ENCODE results near the gene KCNQ1OT1.

The KCNQ1OT1 gene

DNA sequence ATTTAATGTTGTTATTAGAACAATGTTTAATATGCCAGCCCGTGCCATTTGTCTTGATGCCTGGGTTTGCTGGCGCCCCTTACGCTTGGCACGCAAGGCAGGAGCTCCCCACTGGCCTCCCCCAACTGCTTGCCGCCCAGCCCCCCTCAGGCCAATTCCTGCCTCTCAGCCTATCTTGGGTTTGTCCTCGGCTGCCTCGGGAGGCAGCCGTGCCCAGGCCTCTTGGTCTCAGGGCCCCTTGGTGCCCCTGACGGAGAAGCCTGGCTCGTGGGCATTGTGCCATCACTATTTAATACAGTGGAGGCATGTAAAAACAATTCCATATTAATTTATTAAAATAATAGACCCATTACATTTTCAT lies 119.8 kb downstream of the KCNQ1OT1 start:
- no peak for DNase-seq

- DNase-seq = no peak
Measured at GRCh38 chr11:2579315-2580060, 120.3 kb downstream of the KCNQ1OT1 start.

DNA sequence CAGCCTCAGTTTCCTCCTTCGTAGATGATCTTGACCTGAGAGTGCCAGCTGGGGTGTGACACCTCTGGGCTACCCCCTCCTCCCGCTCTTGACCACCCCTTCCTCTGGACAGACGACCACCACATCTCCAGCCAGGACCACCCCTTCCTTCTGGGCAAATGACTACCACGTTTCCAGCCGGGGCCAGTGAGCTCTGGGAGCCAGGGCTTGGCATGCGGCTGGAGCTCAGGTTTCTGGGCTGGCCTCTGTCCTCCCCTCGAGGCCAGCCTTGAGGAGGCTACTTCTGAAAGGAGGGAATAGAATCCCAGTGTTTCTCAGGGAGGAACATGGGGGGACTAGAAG lies 120.9 kb downstream of the KCNQ1OT1 start:
- no peak for DNase-seq

DNA sequence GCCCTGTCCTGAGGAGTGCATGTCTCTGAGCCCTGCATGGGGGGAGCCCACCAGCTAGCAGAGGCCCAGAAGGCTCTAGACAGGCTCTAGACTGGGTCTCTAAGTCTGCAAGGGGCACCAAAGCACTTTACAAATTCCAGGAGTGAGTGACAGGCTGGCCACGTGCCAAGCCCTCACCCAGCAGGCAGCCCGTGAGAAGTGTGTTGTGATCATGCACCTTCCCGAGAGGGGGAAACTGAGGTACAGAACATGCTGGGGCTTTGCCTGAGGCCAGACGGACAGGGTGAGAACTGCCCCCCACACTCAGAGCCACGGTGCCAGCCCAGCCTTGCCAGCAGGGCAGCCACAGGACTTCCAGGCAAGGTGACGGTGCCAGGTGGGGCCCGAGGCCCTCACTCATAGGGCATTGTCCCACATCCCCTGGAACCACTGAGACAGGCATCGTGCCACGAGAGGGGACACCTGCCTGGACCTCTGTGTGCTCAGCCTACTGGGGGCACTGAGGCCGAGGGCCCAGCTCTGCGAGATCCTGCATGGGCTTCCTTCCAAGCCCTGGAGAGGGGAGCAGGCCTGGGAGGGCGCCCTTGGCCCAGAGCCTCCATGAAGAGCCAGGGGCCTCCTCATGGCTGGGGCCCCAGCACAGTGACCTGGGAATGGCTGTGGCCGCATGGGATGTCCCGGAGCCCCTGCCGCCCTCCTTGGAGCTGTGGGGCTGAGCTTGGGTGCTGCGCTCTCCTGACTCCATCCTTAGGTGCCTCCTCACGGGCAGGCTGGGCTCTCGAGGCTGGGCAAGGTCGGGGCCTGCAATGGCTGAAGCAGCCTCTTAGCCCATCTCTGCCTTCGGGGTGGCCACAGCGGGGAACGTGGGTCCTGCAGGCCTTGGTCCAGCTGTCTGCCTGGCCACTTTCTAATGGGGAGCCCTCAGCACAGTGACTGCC lies 121.5 kb downstream of the KCNQ1OT1 start:
- DNase-seq = no peak

DNA sequence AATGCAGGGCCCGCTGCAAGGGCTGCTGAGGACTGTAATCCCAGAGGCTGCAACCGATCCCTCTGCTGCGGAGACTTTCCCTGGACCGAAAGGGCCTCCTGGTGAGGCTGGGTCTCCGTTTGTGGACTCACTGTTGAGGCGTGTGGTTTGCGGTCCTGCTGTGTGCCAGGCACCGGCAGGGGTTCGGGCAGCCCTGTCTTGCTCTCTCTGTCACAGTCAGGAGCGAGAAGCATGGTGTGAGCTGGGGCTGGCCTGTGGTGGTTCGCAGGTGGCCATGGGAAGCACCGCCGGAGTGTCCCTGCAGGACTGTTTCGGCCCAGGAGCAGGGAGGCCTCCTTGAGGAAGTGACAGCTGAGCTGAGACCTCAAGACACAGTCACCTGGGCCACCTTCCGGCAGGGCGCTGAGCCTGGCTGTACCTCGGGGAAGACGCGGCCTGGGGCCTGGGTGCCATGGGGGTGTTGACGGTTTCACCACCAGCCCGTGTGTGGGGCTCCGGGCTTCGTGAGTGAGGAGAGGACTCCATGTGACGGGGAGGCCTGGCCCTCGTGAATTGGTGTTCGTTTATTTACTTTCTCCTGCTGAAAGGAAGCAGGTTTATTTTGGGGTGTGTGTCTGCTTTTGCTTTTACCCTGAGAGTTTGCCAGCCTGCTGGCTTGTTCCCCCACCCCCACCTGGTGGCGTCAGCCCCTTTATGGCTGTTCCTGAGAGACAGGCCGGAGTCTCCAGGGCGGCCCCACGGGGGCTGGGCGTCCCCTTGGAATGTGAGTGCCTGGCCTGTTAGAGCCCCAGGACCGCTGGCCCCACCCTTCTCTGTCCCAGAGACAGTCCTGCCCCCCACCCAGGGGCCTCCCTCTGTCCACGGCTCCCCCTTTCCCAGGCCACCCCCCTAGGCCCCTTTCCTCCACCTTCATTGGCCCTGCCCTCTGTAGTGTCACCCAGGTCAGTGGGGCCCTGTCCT lies 122.5 kb downstream of the KCNQ1OT1 start:
- no peak for DNase-seq

GRCh38 chr11:2576549-2576948 lies 123.2 kb downstream of the KCNQ1OT1 start:
- no peak for DNase-seq

- DNase-seq = no peak
Measured at GRCh38 chr11:2576111-2576510, 123.7 kb downstream of the KCNQ1OT1 start.

DNA sequence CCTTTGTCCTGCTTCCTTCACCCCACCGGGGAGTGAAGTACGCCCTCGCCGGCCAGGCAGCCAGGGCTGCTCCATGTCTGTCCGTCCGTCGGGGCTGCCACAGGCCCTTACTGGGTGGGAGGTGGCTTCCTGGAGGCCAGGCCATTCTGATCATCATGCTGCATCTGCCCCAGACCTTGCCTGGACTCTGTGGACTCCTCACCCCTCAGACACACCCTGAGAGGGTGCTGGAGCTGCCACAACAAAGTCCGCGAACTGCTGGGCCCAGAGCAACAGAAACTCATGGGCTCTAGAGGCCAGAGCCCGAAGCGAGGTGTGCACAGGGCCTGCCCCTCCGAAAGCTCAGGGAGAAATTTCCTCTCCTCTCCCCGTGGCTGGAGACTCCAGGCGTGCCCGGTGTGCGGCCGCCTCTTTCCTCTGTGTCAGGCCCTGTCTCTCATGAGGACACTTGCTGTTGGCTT lies 124.2 kb downstream of the KCNQ1OT1 start:
- no peak for DNase-seq

DNA sequence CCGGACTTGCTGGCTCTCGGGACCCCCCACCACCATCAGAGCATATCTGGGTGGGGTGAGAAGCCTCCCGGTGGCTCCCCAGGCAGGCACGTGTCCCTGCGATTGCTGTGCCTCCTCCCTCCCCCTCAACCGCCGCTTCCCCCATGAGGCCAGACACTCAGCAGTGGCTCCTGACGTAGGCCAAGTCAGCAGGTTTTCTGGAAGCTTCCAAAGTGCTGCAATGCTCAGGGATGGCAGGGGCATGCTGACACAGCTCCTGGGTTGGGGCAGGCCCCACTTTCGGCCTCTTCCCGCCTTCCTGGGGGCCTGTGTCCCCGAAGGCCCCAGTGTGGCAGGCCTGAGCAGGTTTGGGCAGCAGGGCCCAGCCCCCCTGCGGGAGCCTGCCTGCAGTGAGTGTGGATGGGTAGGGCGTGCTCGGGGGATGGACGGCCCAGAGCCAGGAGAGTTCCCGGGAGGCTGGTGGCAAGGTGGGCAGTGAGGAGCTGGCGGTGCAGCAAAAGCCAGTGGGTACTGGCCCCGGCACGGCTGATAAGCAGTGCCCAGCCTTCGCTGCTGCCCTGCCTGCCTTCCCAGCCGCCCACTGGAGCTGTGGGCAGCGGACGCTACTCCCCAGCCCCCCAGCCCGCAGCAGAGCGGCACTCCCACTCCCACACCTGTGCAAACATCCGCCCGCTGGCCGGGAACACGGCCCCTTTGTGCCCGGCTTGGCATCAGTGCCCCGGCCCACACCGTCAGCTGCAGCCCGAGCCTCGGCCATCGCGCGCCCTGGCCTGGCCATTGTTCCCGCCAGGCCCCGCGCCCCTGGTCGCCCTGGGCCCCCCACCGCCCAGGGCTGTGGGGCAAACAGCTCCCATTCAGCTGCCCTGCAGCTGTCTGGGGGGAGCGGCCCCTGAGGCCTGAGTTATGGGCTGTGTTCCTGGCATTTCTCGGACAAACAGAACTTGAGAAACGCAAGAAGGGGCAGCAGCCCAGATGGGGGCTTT lies 125.0 kb downstream of the KCNQ1OT1 start:
- no peak for DNase-seq

DNA sequence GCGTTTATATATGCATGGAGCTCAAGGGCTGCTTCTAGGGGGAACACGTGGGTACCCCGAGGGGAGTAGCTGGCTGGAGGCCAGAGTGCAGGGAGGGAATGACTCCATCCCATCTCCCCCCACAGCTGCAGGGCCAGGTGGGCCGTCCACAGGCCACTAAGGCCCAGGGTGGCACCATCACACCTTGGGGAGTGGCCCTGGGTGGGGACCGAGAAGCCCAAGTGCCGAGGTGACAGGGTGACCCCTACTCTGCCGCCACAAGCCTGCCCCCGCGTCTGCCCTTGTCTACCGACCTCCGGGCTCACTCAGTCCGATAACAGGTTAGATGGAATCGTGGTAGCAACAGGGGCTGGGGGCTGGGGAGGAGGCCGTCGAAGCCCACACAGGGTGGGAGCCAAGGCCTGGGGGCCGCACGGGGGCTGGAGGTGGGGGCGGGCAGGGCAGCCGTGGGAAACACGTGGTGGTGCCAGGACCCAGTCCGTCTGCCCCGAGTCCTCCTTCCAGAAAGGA lies 125.7 kb downstream of the KCNQ1OT1 start:
- no peak for DNase-seq

DNA sequence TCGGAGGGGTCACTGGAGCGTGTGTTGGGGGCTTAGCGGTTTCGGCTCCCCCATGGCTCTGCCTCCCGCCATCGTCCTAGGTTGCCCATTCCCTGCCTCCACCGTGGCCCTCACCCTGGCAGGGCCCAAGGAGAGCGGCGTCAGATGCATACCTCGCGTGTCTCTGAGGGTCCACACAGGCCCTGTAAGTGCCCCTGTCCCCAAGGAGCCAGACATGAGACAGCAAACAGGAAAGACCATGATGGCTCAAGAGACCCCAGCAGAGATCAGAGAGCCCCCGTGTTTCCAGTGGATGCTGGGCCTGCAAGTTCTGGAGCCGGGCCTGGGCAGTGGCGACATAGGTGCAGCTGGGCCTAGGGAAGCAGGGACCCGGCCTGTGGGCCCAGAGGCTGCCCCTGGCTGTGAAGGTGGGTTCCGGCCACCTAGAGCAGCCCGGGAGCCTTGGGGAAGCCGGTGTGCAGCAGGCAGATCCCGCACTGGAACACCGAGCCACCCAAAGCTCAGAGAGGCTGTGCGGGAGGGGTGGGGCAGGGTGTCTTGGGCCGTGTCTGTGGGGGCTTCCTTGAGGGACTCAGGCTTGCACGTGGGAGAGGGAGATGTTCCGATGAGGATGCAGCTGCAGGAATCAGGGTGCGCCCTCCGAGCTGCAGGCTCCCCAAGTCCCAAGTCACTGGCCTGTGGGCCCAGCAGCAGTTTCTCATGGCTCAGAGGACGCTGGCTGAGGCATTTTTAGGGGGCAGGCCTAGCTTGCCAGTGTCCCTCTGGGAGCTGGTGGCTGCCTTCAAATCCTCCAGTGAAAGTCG lies 126.4 kb downstream of the KCNQ1OT1 start:
- no peak for DNase-seq

DNA sequence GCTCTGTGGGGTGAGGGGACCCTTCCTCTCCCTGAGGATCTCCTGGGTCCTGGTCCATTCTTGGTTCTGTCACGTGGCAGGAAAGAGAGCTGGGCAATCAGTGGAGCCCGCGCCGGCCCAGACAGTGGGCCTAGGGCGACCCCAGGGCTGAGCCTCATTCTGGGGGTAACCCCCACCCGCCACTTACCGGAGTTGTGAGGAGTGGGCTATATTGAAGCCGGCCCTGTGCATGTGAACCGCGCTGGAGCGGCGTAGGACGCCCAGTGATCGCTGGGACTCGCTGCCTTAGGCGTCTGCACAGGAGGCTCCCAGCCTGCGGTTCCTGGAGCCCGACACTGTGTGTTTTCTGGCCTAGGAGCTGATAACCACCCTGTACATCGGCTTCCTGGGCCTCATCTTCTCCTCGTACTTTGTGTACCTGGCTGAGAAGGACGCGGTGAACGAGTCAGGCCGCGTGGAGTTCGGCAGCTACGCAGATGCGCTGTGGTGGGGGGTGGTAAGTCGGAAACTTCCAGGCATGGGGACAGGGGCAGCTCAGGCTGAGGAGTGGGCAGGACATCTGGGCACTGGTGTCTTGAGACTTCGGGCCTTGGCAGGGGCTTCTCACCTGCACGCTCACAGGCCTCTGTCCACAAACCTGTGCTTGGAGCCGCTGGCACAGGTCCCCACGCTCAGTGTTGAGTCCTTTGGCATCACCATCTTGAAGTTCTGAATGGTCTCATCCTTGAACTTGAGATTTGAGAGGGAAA lies 127.1 kb downstream of the KCNQ1OT1 start:
- DNase-seq = no peak

DNA sequence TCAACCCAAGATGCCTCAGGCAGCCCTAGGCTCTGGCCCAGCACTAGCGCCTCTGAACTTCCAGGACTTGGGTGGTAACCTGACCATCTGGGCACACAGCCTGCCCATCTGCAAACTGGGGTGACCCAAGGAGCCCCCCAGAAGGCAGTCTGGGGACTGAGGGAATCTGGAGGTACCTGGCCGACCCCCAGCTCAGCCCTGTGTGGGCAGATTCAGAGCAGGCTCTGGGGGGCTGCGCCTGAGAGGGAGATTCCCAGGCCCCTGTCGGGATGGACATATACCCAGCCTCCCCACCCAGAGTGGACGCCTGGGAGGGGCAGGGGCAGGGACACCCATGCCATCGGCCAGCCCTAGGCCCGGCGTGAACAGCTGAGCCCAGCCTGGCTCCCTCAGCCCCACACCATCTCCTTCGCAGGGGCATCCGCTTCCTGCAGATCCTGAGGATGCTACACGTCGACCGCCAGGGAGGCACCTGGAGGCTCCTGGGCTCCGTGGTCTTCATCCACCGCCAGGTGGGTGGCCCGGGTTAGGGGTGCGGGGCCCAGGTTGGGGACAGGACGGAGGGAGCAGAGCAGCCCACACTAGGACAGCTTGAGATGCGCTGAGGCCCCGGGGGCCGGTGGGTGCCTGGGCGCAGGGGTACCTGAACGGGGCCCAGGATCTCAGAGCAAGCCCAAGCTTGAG lies 128.1 kb downstream of the KCNQ1OT1 start:
- no peak for DNase-seq

DNA sequence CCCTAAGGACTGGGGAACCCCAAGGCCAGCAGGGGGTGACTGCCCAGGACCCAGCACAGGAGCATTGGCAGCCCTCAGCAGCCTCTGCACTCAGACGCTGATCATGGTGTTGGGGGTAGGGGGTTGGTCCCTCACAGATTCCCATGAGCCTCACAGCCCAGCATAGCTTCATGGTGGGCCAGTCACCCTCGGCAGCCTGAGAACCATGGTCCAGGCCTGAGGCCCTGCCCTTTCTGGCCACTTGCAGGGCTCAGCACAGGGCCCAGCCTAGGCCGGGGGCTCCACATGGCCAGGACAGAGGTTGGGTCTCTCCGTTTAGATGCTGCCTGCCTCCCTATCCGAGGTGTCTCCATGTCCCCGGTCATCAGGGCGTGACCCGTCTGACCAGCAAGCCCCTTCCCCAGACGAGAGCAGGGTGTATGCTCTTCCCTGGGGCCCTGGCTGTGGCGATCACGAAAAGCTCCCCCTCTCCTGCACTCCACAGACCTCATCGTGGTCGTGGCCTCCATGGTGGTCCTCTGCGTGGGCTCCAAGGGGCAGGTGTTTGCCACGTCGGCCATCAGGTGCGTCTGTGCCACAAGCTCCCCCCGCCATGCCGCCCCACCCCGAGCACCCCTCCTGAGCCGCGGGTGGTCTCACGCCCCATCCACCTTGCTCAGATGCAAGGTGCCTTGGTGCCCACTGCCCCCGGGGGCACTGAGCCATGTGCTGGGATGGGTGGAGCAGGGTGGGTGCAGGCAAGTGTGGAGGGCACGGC lies 128.8 kb downstream of the KCNQ1OT1 start:
- DNase-seq = no peak

DNA sequence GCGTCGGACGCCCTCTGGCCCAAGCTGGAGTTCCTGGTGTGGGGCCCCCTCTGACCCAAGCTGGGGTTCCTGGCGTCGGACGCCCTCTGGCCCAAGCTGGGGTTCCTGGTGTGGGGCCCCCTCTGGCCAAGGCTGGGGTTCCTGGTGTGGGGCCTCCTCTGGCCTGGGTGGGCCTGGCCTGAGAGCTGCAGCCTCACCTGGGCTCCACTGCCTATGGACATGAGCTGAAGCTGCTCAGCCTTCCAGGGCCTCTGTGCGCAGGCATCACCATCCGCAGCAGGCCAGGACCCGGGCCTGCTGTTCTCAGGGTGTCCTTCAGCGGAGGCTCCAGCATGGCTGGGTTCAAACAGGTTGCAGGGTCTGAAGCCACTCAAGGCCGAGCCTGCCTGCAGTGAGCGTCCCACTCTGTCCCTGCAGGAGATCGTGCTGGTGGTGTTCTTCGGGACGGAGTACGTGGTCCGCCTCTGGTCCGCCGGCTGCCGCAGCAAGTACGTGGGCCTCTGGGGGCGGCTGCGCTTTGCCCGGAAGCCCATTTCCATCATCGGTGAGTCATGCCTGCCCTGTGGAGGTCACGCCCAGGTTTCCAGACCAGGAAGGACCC lies 129.5 kb downstream of the KCNQ1OT1 start:
- DNase-seq = no peak

DNA sequence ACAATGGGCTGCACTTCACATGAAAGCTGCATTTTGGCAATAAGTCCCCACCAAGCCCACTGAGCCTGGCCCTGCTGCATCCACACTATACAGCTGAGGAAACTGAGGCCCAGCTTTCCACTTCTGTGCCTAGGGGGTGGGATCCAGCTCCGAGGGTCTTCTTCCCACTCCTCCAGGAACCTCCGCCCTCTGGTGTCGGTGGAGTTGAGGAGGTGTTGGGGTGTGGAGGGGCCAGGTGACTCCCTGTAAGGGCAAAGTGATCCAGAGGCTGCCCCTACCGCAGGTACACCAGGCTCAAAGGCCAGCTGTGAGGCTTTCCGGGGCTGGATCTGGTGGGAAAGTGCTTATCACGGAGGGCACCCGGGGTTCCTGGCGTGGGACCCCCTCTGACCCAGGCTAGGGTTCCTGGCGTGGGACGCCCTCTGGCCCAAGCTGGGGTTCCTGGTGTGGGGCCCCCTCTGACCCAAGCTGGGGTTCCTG lies 130.0 kb downstream of the KCNQ1OT1 start:
- DNase-seq = no peak

DNA sequence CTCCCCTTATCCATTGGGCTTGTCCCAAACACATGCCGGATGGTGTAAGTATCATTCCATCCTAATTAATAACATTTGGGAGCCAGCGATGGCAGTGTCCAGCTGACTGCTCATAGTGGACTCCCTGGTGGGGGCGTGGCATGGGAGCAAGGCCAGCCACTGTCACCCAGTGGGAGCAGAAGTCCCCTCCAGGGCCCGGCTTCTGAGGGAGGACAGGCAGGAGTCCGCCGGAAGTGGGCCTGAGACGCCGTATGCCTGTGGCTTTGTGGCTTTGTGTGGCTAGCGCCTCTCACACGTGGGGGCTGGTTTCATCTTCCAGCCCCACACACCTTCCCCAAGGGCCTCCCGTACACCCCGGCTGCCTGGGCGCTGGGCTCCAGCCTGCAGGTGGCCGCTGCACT lies 130.5 kb downstream of the KCNQ1OT1 start:
- no peak for DNase-seq

Measured in NCI-H226 (cell line).